Smooth muscle cell (in vitro differentiated cells): Measurements from ENCODE around the gene IFITM2. TPM values are rescaled to one million over a fixed set of nuclear protein-coding genes. Genes with fewer than 3 reads are reported as not detected.

Experiments used
- DNase-seq: peaks from one replicate; lab custom pipeline; 2025; ENCODE audit not compliant: unreplicated experiment; lab: John Stamatoyannopoulos, UW
- H2AFZ ChIP-seq: fragments of 200-600 bp; sonication (generic); 2 replicates; pipeline ENCODE4 v1.6.0; 2016; ENCODE audit warnings: antibody characterized with exemption, low read depth, mild to moderate bottlenecking
- H3F3A ChIP-seq: fragments of 200-600 bp; sonication (generic); 2 replicates; pipeline ENCODE4 v1.6.0; 2017; ENCODE audit warnings: antibody characterized with exemption, low read depth
- H3K27ac ChIP-seq: fragments of 200-600 bp; sonication (generic); 2 replicates; pipeline ENCODE4 v1.5.1; 2016; ENCODE audit warnings: low read depth, mild to moderate bottlenecking
- H3K27me3 ChIP-seq: fragments of 200-600 bp; sonication (generic); 2 replicates; pipeline ENCODE4 v1.6.1; 2016; ENCODE audit warnings: low read depth, mild to moderate bottlenecking
- H3K36me3 ChIP-seq: fragments of 200-600 bp; sonication (generic); 2 replicates; pipeline ENCODE4 v1.5.1; 2016; ENCODE audit warnings: low read depth
- H3K4me1 ChIP-seq: fragments of 200-600 bp; sonication (generic); 2 replicates; pipeline ENCODE4 v1.5.1; 2016; ENCODE audit warnings: low read depth
- H3K4me2 ChIP-seq: fragments of 200-600 bp; sonication (generic); 2 replicates; pipeline ENCODE4 v1.6.0; 2016; ENCODE audit warnings: mild to moderate bottlenecking
- H3K4me3 ChIP-seq: fragments of 200-600 bp; sonication (generic); 2 replicates; pipeline ENCODE4 v1.5.1; 2016; ENCODE audit warnings: mild to moderate bottlenecking
- H3K79me2 ChIP-seq: fragments of 200-600 bp; sonication (generic); 2 replicates; pipeline ENCODE4 v1.6.0; 2016; ENCODE audit warnings: low read depth, mild to moderate bottlenecking
- H3K9ac ChIP-seq: fragments of 200-600 bp; sonication (generic); 2 replicates; pipeline ENCODE4 v1.6.0; 2016; ENCODE audit warnings: low read depth
- H3K9me3 ChIP-seq: fragments of 200-600 bp; sonication (generic); replicated peaks from 2 replicates; pipeline ENCODE4 v1.5.1; 2016; ENCODE audit warnings: low read depth
- H4K20me1 ChIP-seq: fragments of 200-600 bp; sonication (generic); 2 replicates; pipeline ENCODE4 v1.6.0; 2016; ENCODE audit warnings: low read depth
- WGBS: methylation state at CpG from one replicate; pipeline ENCODE4 v1.1.7; 2016; ENCODE audit warnings: low lambda C conversion rate; 5-methylcytosine and 5-hydroxymethylcytosine counted together
- polyA plus RNA-seq: library from polyadenylated mRNA; unstranded; fragments of >200 nt; fragmentation: Nextera tagmentation; extraction: Ambion mirVana; gene quantifications from 2 replicates; pipeline ENCODE4 v1.2.1, GENCODE V29; 2016
- total RNA-seq: library from RNA; depleted of rRNA; stranded (reverse); fragments of >200 nt; gene quantifications from 2 replicates; pipeline ENCODE4 v1.2.3, GENCODE V29; 2014
- TF ChIP-seq, protein P1 (sequence below): fragments of 200-600 bp; sonication (generic); IDR thresholded peaks from 2 replicates; pipeline ENCODE4 v1.5.1; 2017; ENCODE audit warnings: borderline replicate concordance, mild to moderate bottlenecking, antibody characterized with exemption; ENCODE audit not compliant: insufficient read depth, poor library complexity, severe bottlenecking

Gene IFITM2
- total and polyA plus RNA-seq, 2 experiments from 2014 or later, result 210 to 1,486 TPM

DNA sequence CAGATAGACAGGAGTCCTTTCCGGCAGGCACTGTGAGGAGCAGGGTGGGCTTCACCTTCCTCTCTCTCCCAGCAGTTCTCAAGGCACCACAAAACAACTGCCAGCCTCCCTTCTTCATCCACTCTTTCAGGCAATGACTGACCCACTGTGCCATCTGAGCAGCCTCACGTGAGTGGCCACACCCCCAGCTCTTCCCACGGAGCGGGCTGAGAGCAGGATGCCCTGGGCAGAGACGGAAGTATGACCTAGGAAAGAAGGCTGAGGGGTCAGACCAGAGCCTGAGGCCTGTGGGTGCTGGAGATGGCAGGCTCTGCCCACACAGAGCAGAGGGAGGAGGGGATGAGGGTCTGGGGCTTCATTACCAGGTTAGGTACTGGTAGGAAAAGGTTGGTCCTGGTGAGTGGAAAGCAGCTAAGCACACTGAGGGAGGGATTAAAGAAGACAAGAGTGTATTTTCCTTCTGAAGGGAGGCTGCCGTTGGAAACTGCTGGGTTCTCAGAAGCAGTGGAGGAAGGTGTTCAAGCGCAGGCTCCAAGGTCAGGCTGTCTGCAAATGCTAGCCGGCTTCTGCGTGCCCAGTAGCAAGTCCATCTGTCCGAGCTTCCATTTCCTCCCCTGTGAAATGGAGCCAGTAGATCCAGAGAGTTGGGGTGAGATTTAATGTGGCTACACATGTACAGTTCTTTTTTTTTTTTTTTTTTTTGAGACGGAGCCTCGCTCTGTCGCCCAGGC is 24.8 kb upstream of the IFITM2 start:
- peaks cover 7% of the 10 kb centered on the region for H3K27me3 ChIP-seq
- no peak overlapping the region for H3K27ac ChIP-seq
- TF ChIP-seq, protein P1, sequence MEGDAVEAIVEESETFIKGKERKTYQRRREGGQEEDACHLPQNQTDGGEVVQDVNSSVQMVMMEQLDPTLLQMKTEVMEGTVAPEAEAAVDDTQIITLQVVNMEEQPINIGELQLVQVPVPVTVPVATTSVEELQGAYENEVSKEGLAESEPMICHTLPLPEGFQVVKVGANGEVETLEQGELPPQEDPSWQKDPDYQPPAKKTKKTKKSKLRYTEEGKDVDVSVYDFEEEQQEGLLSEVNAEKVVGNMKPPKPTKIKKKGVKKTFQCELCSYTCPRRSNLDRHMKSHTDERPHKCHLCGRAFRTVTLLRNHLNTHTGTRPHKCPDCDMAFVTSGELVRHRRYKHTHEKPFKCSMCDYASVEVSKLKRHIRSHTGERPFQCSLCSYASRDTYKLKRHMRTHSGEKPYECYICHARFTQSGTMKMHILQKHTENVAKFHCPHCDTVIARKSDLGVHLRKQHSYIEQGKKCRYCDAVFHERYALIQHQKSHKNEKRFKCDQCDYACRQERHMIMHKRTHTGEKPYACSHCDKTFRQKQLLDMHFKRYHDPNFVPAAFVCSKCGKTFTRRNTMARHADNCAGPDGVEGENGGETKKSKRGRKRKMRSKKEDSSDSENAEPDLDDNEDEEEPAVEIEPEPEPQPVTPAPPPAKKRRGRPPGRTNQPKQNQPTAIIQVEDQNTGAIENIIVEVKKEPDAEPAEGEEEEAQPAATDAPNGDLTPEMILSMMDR, result no peak
- H3K9me3 ChIP-seq, result no peaks in the 10 kb centered on the region
- H3K4me2 ChIP-seq, result no peak overlapping the region
- H4K20me1 ChIP-seq, result no peaks in the 10 kb centered on the region
- no peak for DNase-seq
- no peak overlapping the region for H3K4me3 ChIP-seq
- no peaks in the 10 kb centered on the region for H3F3A ChIP-seq
- H3K79me2 ChIP-seq, result no peaks in the 10 kb centered on the region
- no peak overlapping the region for H3K9ac ChIP-seq
- no peaks in the 10 kb centered on the region for H3K36me3 ChIP-seq
- no peak overlapping the region for H2AFZ ChIP-seq
- WGBS, result 81% methylated on average over 12 of the region's 13 CpGs
- no peaks in the 10 kb centered on the region for H3K4me1 ChIP-seq

DNA sequence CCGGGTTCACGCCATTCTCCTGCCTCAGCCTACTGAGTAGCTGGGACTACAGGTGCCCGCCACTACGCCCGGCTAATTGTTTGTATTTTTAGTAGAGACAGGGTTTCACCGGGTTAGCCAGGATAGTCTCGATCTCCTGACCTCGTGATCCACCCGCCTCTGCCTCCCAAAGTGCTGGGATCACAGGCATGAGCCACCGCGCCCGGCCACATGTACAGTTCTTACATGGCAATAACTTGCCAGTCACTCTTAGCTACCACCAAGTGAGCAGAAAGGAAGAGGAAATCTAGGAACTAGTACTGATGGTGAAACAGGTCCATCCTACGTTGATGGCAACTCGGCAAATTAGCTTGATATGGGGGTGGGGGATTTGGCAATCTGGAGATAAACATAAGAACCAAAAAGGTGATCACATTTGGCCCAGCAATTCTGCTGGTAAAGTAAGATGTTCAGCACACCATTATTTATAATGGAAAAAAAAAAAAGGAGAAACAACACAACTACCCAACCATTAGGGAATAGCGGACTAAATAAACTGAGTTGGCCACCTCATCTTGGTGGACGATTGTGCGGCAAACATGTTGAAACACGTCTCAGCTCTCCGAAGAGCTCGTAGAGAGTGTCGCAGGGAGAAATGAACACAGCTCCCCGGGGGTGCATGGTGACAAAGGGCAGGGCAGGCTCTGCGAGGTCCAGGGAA is 24.1 kb upstream of the IFITM2 start:
- WGBS, result 92% methylated on average over 22 of the region's 23 CpGs
- Histone ChIP-seq H3K79me2 (no peaks in the 10 kb centered on the region), H4K20me1 (no peaks in the 10 kb centered on the region), H3K9me3 (no peaks in the 10 kb centered on the region), H3K4me1 (peaks cover 4% of the 10 kb centered on the region), H3K9ac (no peak overlapping the region), H3K36me3 (no peaks in the 10 kb centered on the region), H3F3A (no peaks in the 10 kb centered on the region), H3K27me3 (peaks cover 7% of the 10 kb centered on the region), H3K27ac (no peak overlapping the region), H3K4me3 (no peak overlapping the region), H3K4me2 (no peak overlapping the region), H2AFZ (no peak overlapping the region)
- no peak for DNase-seq
- TF ChIP-seq, protein P1, result no peak

DNA sequence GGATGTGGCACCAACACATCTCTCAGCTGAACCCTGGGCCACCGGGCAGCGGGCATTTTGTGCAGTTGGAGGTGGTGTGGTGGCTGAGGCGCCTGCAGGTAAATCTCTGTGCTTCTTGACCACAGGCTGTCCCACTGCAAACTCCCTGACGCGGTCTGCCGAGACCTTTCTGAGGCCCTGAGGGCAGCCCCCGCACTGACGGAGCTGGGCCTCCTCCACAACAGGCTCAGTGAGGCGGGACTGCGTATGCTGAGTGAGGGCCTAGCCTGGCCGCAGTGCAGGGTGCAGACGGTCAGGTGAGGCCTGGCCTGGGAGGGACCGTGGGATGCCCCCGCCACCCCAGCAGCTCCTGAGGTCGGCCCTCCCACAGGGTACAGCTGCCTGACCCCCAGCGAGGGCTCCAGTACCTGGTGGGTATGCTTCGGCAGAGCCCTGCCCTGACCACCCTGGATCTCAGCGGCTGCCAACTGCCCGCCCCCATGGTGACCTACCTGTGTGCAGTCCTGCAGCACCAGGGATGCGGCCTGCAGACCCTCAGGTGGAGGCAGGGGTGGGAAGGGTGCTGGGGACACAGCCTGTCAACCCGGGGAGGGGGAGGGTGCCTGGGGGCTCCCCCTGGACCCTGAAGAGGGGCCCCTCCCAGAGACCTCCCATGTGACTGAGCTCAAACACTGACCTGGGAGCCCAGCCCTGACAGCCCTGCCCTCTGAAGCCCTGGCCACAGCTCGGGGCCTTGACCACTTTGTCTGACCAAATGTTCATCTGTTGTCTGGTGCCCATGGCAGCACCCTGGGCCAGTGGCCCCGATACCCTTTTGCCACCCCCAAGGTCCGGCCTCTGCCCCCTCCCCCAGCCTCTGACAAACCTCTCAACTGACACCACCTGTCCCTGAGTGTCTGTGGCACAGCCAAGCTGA is 23.3 kb upstream of the IFITM2 start:
- no peak for DNase-seq
- Histone ChIP-seq H3K9me3 (no peaks in the 10 kb centered on the region), H3K4me3 (no peak overlapping the region), H3F3A (no peaks in the 10 kb centered on the region), H2AFZ (no peak overlapping the region), H3K4me1 (peaks cover 5% of the 10 kb centered on the region), H3K36me3 (no peaks in the 10 kb centered on the region), H3K79me2 (no peaks in the 10 kb centered on the region), H3K27me3 (peaks cover 7% of the 10 kb centered on the region), H3K9ac (no peak overlapping the region), H4K20me1 (no peaks in the 10 kb centered on the region), H3K27ac (no peak overlapping the region), H3K4me2 (no peak overlapping the region)
- TF ChIP-seq, protein P1, result no peak
- whole genome bisulfite sequencing, result 92% methylated on average over 22 of the region's 24 CpGs
